IPS-15b (cell line): Measurements from ENCODE around the gene PROM1.

Experiments
- H3K27me3 ChIP-seq: one replicate; pipeline ENCODE4 v1.6.1; 2013; ENCODE audit warnings: low read length; ENCODE audit not compliant: control insufficient read depth, insufficient read depth
- H3K36me3 ChIP-seq: one replicate; pipeline ENCODE4 v1.6.1; 2013; ENCODE audit warnings: low read length; ENCODE audit not compliant: control insufficient read depth, insufficient read depth
- H3K4me1 ChIP-seq: one replicate; pipeline ENCODE4 v1.6.1; 2013; ENCODE audit warnings: mild to moderate bottlenecking, low read length; ENCODE audit not compliant: control insufficient read depth, insufficient read depth
- H3K4me3 ChIP-seq: one replicate; pipeline ENCODE4 v1.5.1; 2013; ENCODE audit warnings: low read depth, low read length
- H3K9ac ChIP-seq: one replicate; pipeline ENCODE4 v1.6.1; 2013; ENCODE audit warnings: low read depth, mild to moderate bottlenecking, low read length
- H3K9me3 ChIP-seq: one replicate; pipeline ENCODE4 v1.6.1; 2013; ENCODE audit warnings: mild to moderate bottlenecking, low read length; ENCODE audit not compliant: control insufficient read depth, insufficient read depth

The PROM1 gene

DNA sequence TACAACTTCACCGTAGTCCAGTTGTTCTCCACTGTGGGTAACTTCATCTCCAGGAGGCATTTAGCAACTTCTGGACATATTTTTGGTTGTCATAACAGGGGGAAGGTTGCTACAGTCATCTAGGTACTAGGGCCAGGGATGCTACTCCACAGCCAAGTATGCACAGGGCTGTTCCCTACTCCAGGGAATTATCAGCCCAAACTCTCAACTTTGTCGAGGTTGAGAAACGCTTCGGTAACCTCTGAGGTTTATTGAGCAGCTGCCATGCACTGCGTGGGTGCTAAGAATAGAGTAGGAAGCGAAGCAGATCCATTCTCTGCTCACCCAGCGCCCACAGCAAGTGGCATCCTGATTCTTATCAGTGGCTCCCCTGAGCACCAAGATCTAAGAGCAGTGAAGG, 153.5 kb downstream of the PROM1 start:
- no peak overlapping the region for H3K4me3 ChIP-seq
- H3K27me3 ChIP-seq, result no peaks in the 10 kb centered on the region
- H3K36me3 ChIP-seq, result no peaks in the 10 kb centered on the region
- no peak overlapping the region for H3K9ac ChIP-seq
- no peaks in the 10 kb centered on the region for H3K9me3 ChIP-seq
- no peaks in the 10 kb centered on the region for H3K4me1 ChIP-seq

- Histone ChIP-seq H3K4me3 (no peak overlapping the region), H3K4me1 (no peaks in the 10 kb centered on the region), H3K9me3 (no peaks in the 10 kb centered on the region), H3K27me3 (no peaks in the 10 kb centered on the region), H3K9ac (no peak overlapping the region), H3K36me3 (no peaks in the 10 kb centered on the region)
These were observed 154.3 kb downstream of the PROM1 start for GRCh38 chr4:15929540-15929939.

DNA sequence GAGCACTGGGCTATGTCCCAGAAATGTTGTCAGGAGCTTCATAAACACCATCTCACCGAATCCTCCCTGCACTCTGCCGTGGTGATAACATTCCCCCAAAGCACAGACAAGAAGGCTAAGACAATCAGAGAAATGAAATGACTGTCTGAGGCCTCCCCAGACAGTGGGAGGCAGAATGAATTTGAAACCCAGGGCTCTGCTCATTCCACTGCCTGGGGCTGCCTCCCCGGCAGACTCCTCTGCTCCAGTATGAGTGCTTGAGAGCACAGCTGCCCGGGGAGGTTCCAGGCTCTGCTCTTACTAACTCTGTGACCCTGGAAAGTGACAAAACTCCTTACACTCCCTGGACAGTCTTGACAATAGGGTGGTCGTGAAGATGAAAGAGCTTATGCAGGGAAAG, 154.9 kb downstream of the PROM1 start:
- H3K4me3 ChIP-seq, result no peak overlapping the region
- no peak overlapping the region for H3K9ac ChIP-seq
- no peaks in the 10 kb centered on the region for H3K4me1 ChIP-seq
- H3K27me3 ChIP-seq, result no peaks in the 10 kb centered on the region
- no peaks in the 10 kb centered on the region for H3K36me3 ChIP-seq
- H3K9me3 ChIP-seq, result no peaks in the 10 kb centered on the region

DNA sequence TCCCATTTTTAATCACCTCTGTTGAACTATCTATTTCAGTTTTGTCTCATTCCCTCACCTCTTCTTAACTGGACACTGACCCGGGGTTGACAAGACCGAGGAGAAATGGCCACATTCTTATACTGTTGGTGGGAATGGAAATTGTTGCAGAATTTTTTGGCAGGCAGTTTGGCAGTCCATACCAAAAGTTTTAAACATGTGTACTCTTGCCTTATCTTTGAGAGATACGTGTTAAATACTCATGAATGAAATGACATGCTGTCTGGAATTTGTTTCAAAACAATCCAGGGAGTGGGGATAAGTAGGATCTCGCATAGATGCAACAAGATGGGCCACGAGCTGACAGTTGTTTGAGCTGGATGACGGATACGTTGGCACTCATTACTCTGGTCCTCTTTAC, 157.3 kb downstream of the PROM1 start:
- Histone ChIP-seq H3K4me3 (no peak overlapping the region), H3K27me3 (no peaks in the 10 kb centered on the region), H3K9ac (no peak overlapping the region), H3K4me1 (no peaks in the 10 kb centered on the region), H3K9me3 (no peaks in the 10 kb centered on the region), H3K36me3 (no peaks in the 10 kb centered on the region)

GRCh38 chr4:15925830-15926229, 158.0 kb downstream of the PROM1 start:
- Histone ChIP-seq H3K36me3 (no peaks in the 10 kb centered on the region), H3K4me3 (no peak overlapping the region), H3K9ac (no peak overlapping the region), H3K27me3 (no peaks in the 10 kb centered on the region), H3K9me3 (no peaks in the 10 kb centered on the region), H3K4me1 (no peaks in the 10 kb centered on the region)

- H3K4me3 ChIP-seq, result no peak overlapping the region
- H3K9ac ChIP-seq, result no peak overlapping the region
- no peaks in the 10 kb centered on the region for H3K36me3 ChIP-seq
- H3K9me3 ChIP-seq, result no peaks in the 10 kb centered on the region
- H3K27me3 ChIP-seq, result no peaks in the 10 kb centered on the region
- H3K4me1 ChIP-seq, result no peaks in the 10 kb centered on the region
These were observed 162.3 kb downstream of the PROM1 start for GRCh38 chr4:15921592-15921932.

GRCh38 chr4:15920723-15921591, 162.9 kb downstream of the PROM1 start:
- Histone ChIP-seq H3K27me3 (no peaks in the 10 kb centered on the region), H3K36me3 (no peaks in the 10 kb centered on the region), H3K9ac (no peak overlapping the region), H3K4me3 (no peak overlapping the region), H3K4me1 (no peaks in the 10 kb centered on the region), H3K9me3 (no peaks in the 10 kb centered on the region)

GRCh38 chr4:15918484-15919129, 165.2 kb downstream of the PROM1 start:
- no peaks in the 10 kb centered on the region for H3K36me3 ChIP-seq
- H3K4me3 ChIP-seq, result no peak overlapping the region
- H3K4me1 ChIP-seq, result no peaks in the 10 kb centered on the region
- H3K9ac ChIP-seq, result no peak overlapping the region
- H3K9me3 ChIP-seq, result no peaks in the 10 kb centered on the region
- no peaks in the 10 kb centered on the region for H3K27me3 ChIP-seq
